Activated T-cell treated with anti-CD3 and anti-CD28 coated beads, Interleukin-2, amount 50 U/mL, for 4 hours (primary cell): ENCODE results near the gene DRAM2. TPM values are rescaled to one million over a fixed set of nuclear protein-coding genes. Genes with fewer than 3 reads are reported as not detected.
A peak's percentile ranks its signal among the peaks of the same experiment; 100 is the strongest.

ENCODE experiments used
- ATAC-seq, 2 donors: fragments of 200-7000 bp; cut with Tn5 transposase; one replicate each; pipeline ENCODE4 v1.10.0; 2021
- DNase-seq: peaks from one replicate; pipeline ENCODE4 v3.0.0-alpha.2; 2020
- H3K27me3 Mint-ChIP-seq: one replicate; pipeline ENCODE4 v1.8.0; 2021; ENCODE audit warnings: low read depth, mixed read lengths
- H3K36me3 Mint-ChIP-seq: one replicate; pipeline ENCODE4 v1.8.0; 2022; ENCODE audit warnings: mixed read lengths; ENCODE audit not compliant: insufficient read depth
- H3K4me1 Mint-ChIP-seq: one replicate; pipeline ENCODE4 v1.8.0; 2021; ENCODE audit warnings: low read depth, mixed read lengths
- H3K4me3 Mint-ChIP-seq: one replicate; pipeline ENCODE4 v1.8.0; 2021; ENCODE audit warnings: mild to moderate bottlenecking, moderate library complexity, mixed read lengths
- H3K9me3 Mint-ChIP-seq: one replicate; pipeline ENCODE4 v1.8.0; 2021; ENCODE audit warnings: mixed read lengths
- total RNA-seq, 3 donors: library from RNA; stranded (reverse); gene quantifications; one replicate each; pipeline ENCODE4 v1.2.1, GENCODE V29; 2021

DRAM2 gene
- total RNA-seq: 10 to 100 TPM; 10.7 to 12.8 (median 12.6) TPM

DNA sequence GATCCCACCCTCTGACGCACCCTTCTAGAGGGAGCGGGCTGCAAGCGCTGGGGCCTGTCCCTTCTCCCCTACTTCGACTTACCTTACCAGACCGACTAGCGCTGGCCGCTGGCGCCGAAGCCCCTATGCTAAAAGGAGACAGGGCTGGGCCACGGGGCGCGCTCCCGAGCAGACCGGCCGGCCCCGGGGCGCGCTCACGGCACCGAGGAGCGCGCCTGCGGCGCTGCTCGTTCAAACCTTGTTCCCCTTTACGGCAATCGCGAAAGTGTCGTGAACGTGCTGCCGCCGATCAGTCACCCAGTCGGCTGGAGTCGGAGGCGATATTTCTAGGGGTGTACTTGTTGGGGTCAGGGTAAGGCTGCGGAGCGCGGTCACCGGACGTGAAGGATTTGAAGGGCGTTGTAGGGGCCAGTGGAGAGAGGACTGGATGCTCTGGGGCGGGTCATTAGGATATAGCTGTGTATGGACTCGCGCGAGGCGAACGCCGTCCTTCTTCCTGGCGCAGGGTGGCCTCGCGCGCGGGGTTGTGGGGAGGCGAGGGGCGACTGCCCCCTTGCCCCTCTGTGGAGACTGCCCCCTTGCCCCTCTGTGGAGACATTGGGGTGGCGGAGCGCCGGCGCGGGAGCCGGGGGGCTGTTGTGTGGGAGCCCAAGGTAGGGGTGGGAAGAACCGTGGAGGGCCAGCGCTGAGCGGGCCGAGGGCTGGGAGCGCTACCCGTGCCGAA, at the start of gene DRAM2, which contains the start of gene CEPT1:
Gene DRAM2, minus strand, starts transcription at position 138 of the 724 bp plus-strand sequence. CDS start 8,539 bp downstream, outside the sequence.
Gene CEPT1, plus strand, starts transcription at position 268 of the 724 bp plus-strand sequence. CDS start 7,492 bp downstream, outside the sequence.
- peak; percentile 81 to 82 for ATAC-seq
- no peaks in the 10 kb centered on the region for H3K9me3 Mint-ChIP-seq
- peaks cover 13% of the 10 kb centered on the region for H3K36me3 Mint-ChIP-seq
- H3K4me1 Mint-ChIP-seq: peaks cover 49% of the 10 kb centered on the region
- H3K27me3 Mint-ChIP-seq: no peaks in the 10 kb centered on the region
- DNase-seq: peak; percentile 86
- peak within 1 kb of the TSS; percentile 99 for H3K4me3 Mint-ChIP-seq

DNA sequence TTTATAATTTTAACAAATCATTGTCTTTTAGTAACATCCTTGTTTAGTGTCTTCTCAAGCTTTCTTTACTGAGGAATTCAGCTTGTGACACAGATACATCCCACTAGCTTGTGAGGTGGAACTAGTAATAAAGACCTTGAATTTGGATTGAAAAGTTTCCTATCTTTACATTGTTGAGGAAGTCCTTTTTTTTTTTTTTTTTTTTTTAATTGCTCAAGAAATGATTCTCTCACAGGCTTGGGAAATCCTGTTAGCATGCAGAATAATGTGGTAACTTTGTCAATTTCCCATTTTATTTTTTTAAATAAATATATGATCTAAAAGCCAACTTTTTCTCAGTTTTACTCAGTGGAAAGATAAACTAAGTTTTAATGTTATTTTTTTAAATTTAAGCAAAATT, 44.8 kb upstream of the DRAM2 start:
- Mint-ChIP-seq H3K36me3 (peaks cover 65% of the 10 kb centered on the region), H3K4me1 (peaks cover 78% of the 10 kb centered on the region)
- ATAC-seq: no peak

DNA sequence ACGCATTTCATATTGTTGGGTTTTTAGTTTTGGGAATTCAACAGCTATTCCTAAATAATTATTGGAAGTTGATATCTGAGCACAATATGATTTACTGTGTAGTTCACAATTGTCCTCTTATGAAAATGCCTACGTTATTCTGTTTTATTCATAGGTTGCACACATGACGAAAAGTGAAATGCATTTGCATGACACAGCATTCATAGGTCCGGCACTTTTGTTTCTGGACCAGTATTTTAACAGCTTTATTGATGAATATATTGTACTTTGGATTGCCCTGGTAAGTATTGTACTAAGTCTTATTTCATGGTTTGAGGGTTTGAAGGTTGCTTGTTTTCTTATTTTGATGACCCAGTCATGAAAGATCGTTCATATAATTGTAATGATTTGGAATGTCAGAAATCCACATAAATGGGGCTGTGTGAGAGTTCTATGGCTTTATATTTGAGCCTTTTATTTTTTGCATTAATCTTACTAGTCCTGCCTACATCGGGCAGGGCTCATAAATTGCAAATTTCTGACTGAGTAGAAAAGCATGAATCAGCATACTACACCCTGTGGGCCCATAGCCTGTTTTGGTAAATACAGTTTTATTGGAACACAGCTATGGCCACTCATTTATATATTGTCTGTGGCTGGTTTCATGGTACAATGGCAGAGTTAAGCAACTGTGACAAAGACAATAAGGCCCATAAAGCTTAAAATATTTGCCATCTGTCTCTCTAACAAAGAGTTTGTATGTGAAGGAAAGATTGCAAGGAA, 43.6 kb upstream of the DRAM2 start:
- no peak for ATAC-seq

More for the DNA sequence above, 44.8 kb upstream of the DRAM2 start:
- Mint-ChIP-seq H3K9me3 (no peaks in the 10 kb centered on the region), H3K4me3 (no peak overlapping the region), H3K27me3 (no peaks in the 10 kb centered on the region)
- DNase-seq: no peak

DNA sequence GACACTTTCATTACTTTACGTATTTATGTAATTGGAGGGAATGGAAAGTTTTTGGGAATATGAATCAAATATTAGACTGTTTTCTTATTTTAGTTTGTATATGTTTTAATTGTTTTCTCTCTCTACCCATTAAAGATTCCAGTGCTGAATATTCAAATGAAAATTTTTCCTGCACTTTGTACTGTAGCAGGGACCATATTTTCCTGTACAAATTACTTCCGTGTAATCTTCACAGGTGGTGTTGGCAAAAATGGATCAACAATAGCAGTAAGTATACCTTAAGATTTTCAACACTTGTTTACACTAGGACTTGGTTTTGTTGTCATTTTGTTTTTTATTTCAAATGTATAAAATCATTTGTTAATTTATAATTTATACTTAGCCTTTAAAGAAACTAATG, 42.2 kb upstream of the DRAM2 start:
- H3K27me3 Mint-ChIP-seq: no peaks in the 10 kb centered on the region
- H3K36me3 Mint-ChIP-seq: peaks cover 49% of the 10 kb centered on the region
- H3K4me3 Mint-ChIP-seq: no peak overlapping the region
- peaks cover 63% of the 10 kb centered on the region for H3K4me1 Mint-ChIP-seq
- H3K9me3 Mint-ChIP-seq: no peaks in the 10 kb centered on the region
- DNase-seq (no peak), ATAC-seq (no peak)

More for the DNA sequence above, 43.6 kb upstream of the DRAM2 start:
- no peak for DNase-seq
- Mint-ChIP-seq H3K9me3 (no peaks in the 10 kb centered on the region), H3K4me3 (no peak overlapping the region), H3K4me1 (peaks cover 76% of the 10 kb centered on the region), H3K36me3 (peaks cover 59% of the 10 kb centered on the region), H3K27me3 (no peaks in the 10 kb centered on the region)

DNA sequence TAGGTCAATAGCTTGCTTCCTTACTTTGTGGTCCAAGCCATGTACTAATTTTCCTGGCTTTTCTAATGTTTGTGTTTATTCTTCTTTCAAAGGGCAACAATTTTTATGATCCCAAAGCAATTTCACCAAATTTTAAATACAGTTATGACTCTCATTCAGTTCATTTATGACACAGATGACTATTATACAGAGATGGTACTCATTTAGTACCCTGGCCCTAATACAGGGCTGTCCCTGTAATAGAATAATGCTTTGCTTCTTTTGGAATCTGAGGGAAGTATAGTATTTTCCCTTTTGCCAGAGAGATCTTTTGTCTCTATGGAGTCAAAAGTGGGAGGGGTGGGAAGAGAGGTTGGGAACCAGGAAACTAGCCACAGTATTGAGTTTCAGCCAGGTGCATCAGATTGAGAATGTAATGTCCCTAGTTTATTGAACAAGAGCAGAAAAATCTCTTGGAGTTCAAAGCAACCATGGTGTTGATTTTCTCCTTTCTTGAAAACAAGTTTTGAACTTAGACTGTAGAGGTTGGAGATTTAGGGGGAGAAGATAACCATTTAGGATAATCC, 40.2 kb upstream of the DRAM2 start:
- ATAC-seq (no peak), DNase-seq (no peak)
- Mint-ChIP-seq H3K36me3 (peaks cover 38% of the 10 kb centered on the region), H3K4me1 (peaks cover 46% of the 10 kb centered on the region), H3K9me3 (no peaks in the 10 kb centered on the region), H3K27me3 (no peaks in the 10 kb centered on the region), H3K4me3 (no peak overlapping the region)

DNA sequence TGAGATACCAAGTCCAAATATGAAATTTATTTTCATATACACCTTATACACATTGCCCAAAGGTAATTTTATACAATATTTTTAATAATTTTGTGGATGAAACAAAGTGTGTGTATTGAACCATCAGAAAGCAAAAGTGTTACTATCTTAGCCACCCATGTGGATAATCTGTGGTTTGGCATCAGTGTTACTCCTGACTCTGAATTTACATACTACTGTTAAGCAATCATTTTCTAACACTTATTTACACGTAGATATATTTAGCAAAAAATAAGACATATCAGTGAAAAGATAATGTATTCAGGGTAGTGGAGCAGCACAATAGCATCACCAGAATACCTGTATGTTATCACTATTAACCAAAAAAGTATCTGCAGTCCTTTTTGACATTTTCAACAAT, 36.8 kb upstream of the DRAM2 start:
- H3K4me1 Mint-ChIP-seq: peaks cover 42% of the 10 kb centered on the region
- no peaks in the 10 kb centered on the region for H3K9me3 Mint-ChIP-seq
- no peaks in the 10 kb centered on the region for H3K27me3 Mint-ChIP-seq
- H3K36me3 Mint-ChIP-seq: peaks cover 29% of the 10 kb centered on the region
- H3K4me3 Mint-ChIP-seq: no peak overlapping the region
- DNase-seq: no peak
- ATAC-seq: no peak

DNA sequence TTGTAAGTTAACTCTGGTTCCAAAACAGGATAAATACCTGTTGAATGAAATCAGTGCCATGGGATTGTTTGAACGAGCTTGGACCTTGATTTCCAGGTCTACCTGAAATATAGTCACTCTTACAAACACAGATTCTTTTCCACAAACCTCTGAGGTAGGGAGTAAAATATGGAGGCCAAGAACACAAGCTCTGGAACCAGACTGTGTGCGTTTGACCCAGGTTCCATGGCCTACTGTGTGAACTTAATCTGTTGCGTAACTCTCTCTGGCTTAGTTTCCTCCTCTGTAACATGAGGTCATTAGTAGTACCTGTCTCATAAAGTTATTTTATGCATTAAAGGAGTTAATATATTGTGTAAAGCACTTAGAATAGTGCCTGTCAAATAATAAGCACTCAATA, 35.5 kb upstream of the DRAM2 start:
- H3K4me1 Mint-ChIP-seq: peaks cover 35% of the 10 kb centered on the region
- no peak for ATAC-seq
- H3K9me3 Mint-ChIP-seq: no peaks in the 10 kb centered on the region
- H3K36me3 Mint-ChIP-seq: peaks cover 26% of the 10 kb centered on the region
- no peak for DNase-seq
- H3K4me3 Mint-ChIP-seq: no peak overlapping the region
- H3K27me3 Mint-ChIP-seq: no peaks in the 10 kb centered on the region

DNA sequence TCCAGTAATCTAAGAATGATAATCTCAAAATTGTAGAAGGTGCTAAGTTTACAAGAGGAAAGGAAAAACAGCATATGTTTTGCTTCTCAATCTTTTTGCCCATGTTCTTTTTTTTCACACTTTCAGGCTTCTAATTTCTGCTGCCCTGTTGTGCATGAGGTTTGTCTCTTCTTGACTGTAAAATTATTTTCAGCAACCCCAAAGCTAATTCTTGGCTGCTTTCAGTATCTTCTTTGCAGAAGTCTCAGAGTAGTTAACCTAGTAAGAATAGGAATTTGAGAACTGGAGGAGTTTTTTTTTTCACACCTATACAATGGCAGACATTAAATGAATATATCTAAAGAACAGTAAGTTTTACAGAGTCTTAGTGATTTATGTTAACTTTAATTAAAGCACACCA, 34.2 kb upstream of the DRAM2 start:
- no peak for DNase-seq
- Mint-ChIP-seq H3K27me3 (no peaks in the 10 kb centered on the region), H3K9me3 (no peaks in the 10 kb centered on the region), H3K36me3 (peaks cover 21% of the 10 kb centered on the region), H3K4me1 (peaks cover 23% of the 10 kb centered on the region), H3K4me3 (no peak overlapping the region)
- no peak for ATAC-seq

DNA sequence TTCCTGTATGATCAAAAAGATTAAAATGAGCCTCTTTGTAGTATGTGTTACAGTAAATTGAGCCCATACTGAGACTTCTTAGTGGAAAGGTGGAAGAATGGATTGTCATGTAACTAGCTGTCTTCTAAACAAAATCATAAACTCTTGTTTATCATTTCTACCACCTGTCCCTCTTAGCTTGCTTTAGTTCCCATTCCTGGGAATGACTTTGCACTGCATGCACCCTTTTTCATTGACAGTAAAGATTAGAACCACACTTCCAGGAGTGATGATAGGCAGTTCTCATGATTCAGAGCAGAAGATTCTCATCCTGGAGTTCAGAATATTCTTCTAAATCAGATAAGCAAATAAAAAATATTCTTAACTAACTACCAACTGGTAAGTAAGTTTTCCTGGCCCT, 32.6 kb upstream of the DRAM2 start:
- H3K9me3 Mint-ChIP-seq: no peaks in the 10 kb centered on the region
- H3K36me3 Mint-ChIP-seq: peaks cover 29% of the 10 kb centered on the region
- peaks cover 21% of the 10 kb centered on the region for H3K4me1 Mint-ChIP-seq
- H3K27me3 Mint-ChIP-seq: no peaks in the 10 kb centered on the region
- ATAC-seq (no peak), DNase-seq (no peak)
- no peak overlapping the region for H3K4me3 Mint-ChIP-seq

DNA sequence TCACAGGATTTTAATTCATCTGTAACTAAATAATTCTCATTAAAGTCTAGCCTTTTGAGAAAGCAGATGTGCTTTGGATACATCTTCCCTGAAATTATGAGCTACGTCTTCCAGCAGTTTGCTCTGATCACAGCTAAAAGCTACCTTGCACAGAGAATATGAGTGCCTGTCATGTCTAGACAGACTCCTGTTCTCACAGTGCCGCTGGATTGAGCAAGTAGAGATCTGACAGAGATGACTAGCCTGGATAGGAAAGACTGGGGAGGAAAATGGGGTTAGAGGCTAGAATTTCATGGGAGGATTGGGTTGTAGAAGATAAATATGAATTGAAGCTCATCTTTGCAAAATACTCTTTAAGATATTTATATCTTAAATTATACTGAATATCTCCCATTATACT, 24.3 kb upstream of the DRAM2 start:
- Mint-ChIP-seq H3K4me1 (peaks cover 5% of the 10 kb centered on the region), H3K9me3 (no peaks in the 10 kb centered on the region), H3K27me3 (no peaks in the 10 kb centered on the region)

DNA sequence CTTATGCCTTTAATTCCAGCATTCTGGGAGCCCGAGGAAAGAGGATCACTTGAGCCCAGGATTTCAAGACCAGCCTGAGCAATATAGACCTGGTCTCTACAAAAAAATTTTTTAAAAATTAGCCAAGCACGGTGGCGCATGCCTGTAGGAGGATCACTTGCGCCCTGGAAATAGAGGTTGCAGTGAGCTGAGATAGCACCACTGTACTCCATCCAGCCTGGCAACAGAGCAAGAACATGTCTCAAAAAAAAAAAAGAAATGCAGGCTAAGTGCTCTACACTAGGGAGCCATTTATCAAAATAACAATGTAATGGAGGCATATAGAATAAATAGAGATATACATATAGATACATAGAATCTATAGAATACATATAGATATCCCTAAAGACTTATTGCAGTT, 23.5 kb upstream of the DRAM2 start:
- H3K4me1 Mint-ChIP-seq: peaks cover 7% of the 10 kb centered on the region
- peaks cover 39% of the 10 kb centered on the region for H3K36me3 Mint-ChIP-seq
- H3K27me3 Mint-ChIP-seq: no peaks in the 10 kb centered on the region
- H3K4me3 Mint-ChIP-seq: no peak overlapping the region
- no peaks in the 10 kb centered on the region for H3K9me3 Mint-ChIP-seq
- ATAC-seq: no peak
- no peak for DNase-seq

More for the DNA sequence above, 24.3 kb upstream of the DRAM2 start:
- ATAC-seq (no peak), DNase-seq (no peak)
- peaks cover 44% of the 10 kb centered on the region for H3K36me3 Mint-ChIP-seq
- no peak overlapping the region for H3K4me3 Mint-ChIP-seq

DNA sequence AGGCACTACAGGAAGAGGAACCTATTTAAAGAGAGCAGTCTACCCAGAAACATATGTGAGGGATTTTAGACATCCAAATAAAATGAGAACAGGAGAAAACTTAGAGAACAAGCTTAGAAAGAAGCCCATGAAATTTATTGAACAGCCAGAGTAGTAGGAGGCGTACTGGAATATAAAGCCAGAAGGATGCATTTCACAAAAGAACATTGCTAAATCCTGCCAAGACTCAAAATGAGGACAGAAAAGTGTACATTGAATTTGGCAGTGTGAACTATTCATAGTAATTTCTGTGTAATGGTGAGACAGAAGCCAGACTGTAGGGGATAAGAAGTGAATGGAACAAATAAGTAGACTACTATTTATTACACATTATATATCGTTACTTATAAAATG, 22.6 kb upstream of the DRAM2 start:
- peaks cover 32% of the 10 kb centered on the region for H3K36me3 Mint-ChIP-seq
- ATAC-seq: no peak
- no peaks in the 10 kb centered on the region for H3K27me3 Mint-ChIP-seq

DNA sequence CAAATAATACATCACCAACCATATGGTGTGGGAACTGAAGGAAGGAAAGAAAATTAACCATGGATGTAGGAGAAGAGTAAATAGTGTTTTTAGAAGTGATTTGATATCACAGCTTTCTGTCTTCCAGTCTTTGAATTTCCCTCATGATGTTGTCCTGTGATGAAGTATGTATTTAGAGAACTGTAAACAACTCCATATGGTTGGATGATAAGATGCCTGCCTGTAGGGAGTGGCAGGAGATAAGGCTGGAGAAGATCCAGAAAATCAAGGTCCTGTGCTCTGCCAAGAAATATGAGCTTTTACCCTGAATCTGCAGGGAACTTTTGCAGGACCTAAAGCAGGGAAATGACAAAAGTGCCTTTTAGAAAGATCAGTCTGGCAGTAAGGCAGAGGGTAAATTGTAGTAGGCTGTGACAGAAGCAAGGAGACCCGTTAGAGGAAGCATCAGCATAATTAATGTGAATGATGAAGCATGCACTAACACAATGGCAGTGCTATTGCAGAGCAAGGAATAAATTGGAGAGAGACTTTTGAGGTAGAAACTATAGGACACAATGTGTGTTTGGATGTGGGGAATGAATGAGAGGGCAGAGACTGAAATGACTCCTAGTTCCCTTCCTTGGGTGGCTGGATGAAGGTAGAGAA, 22.1 kb upstream of the DRAM2 start:
- DNase-seq (no peak), ATAC-seq (no peak)
- H3K4me1 Mint-ChIP-seq: peaks cover 7% of the 10 kb centered on the region
- H3K9me3 Mint-ChIP-seq: no peaks in the 10 kb centered on the region
- H3K27me3 Mint-ChIP-seq: no peaks in the 10 kb centered on the region
- no peak overlapping the region for H3K4me3 Mint-ChIP-seq
- H3K36me3 Mint-ChIP-seq: peaks cover 32% of the 10 kb centered on the region

More for the DNA sequence above, 22.6 kb upstream of the DRAM2 start:
- H3K4me3 Mint-ChIP-seq: no peak overlapping the region
- no peak for DNase-seq
- H3K9me3 Mint-ChIP-seq: no peaks in the 10 kb centered on the region
- peaks cover 7% of the 10 kb centered on the region for H3K4me1 Mint-ChIP-seq

DNA sequence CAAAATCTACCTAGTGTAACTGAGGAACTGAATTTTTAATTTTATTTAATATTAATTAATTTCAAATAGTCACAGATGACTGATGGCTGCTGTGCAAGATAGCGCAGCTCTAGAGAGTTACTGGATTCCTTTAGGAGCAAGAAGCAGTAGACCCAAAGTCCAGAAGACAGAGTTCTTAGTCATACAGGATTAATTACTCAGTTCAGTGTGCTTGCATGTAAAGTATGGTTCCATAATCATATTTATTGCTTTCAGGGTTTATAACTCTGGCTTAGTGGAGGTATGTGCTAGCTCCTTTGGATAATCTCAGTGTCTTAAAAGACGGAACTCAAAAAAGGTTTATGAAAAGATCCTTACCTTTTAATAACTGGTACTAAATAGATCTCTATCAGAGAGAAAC, 17.5 kb upstream of the DRAM2 start:
- Mint-ChIP-seq H3K27me3 (no peaks in the 10 kb centered on the region), H3K9me3 (no peaks in the 10 kb centered on the region), H3K36me3 (peaks cover 53% of the 10 kb centered on the region), H3K4me1 (peaks cover 37% of the 10 kb centered on the region), H3K4me3 (no peak overlapping the region)
- ATAC-seq (no peak), DNase-seq (no peak)
